SK-N-SH (cell line): ENCODE data around the gene FGGY. TPM values are rescaled to one million over a fixed set of nuclear protein-coding genes. Genes with fewer than 3 reads are reported as not detected.

ENCODE experiments used
- CTCF ChIA-PET: fragments of 300-600, 350-600 bp; formaldehyde crosslinking; extraction: SDS; loops from one replicate; lab custom pipeline; 2021; lab: Yijun Ruan, JAX
- POLR2A ChIA-PET: fragments of 350-600 bp; sonication (Branson Sonifier 250); formaldehyde crosslinking; extraction: SDS; loops from one replicate; lab custom pipeline; 2020; ENCODE audit warnings: antibody characterized with exemption, inconsistent platforms; lab: Yijun Ruan, JAX
- DNase-seq: peaks from one replicate; pipeline ENCODE4 v3.0.0; 2012
- H2AFZ ChIP-seq: fragments of 200-600 bp; sonication (generic); 2 replicates; pipeline ENCODE4 v1.8.1; 2016; ENCODE audit warnings: antibody characterized with exemption, mild to moderate bottlenecking, low read depth
- H3F3A ChIP-seq: fragments of 200-600 bp; sonication (generic); replicated peaks from 2 replicates; pipeline ENCODE3; 2016; ENCODE audit warnings: antibody characterized with exemption, mild to moderate bottlenecking; ENCODE audit not compliant: insufficient read depth
- H3K27ac ChIP-seq, 2 experiments: fragments of 200-500 bp in 1 of 2; fragments of 200-600 bp in 1 of 2; sonication (Bioruptor generic) in 1 of 2; sonication (generic), shearing (Covaris generic) in 1 of 2; 2 replicates each; pipeline versions ENCODE4 v1.5.1 to v1.6.1; 2014 to 2016; ENCODE audit warnings: low read depth in 2 of 2, inconsistent platforms in 1 of 2, low read length in 1 of 2, mild to moderate bottlenecking in 1 of 2, mixed read lengths in 1 of 2
- H3K27me3 ChIP-seq: fragments of 200-600 bp; sonication (generic), shearing (Covaris generic); 2 replicates; pipeline ENCODE4 v1.6.1; 2016; ENCODE audit warnings: mixed run types; ENCODE audit not compliant: insufficient read depth
- H3K36me3 ChIP-seq, 2 experiments: fragments of 200-500 bp in 1 of 2; fragments of 200-600 bp in 1 of 2; sonication (Bioruptor generic) in 1 of 2; sonication (generic) in 1 of 2; replicated peaks in 1 of 2; 2 replicates each; pipeline versions ENCODE3 to v1.5.1; 2014 to 2016; ENCODE audit warnings: low read length in 1 of 2, mild to moderate bottlenecking in 1 of 2; ENCODE audit not compliant: insufficient read depth in 2 of 2, control insufficient read depth in 1 of 2
- H3K4me1 ChIP-seq, 2 experiments: fragments of 200-500 bp in 1 of 2; fragments of 200-600 bp in 1 of 2; sonication (Bioruptor generic) in 1 of 2; sonication (generic), shearing (Covaris generic) in 1 of 2; 2 replicates each; pipeline versions ENCODE4 v1.5.1 to v1.6.1; 2014 to 2016; ENCODE audit warnings: low read depth in 1 of 2, low read length in 1 of 2, mixed run types in 1 of 2; ENCODE audit not compliant: insufficient read depth in 2 of 2, control insufficient read depth in 1 of 2
- H3K4me2 ChIP-seq: fragments of 200-600 bp; sonication (generic), shearing (Covaris generic); 2 replicates; pipeline ENCODE4 v1.6.1; 2017; ENCODE audit warnings: mixed run types
- H3K4me3 ChIP-seq, 2 experiments: fragments of 200-500 bp in 1 of 2; fragments of 200-600 bp in 1 of 2; sonication (Bioruptor generic) in 1 of 2; sonication (generic), shearing (Covaris generic) in 1 of 2; 2 replicates each; pipeline versions ENCODE4 v1.5.1 to v1.8.1; 2014 to 2016; ENCODE audit warnings: low read depth in 2 of 2, inconsistent platforms in 1 of 2, low read length in 1 of 2, mild to moderate bottlenecking in 1 of 2, mixed read lengths in 1 of 2, moderate library complexity in 1 of 2
- H3K79me2 ChIP-seq: fragments of 200-600 bp; sonication (generic); 2 replicates; pipeline ENCODE4 v1.8.1; 2017; ENCODE audit warnings: mild to moderate bottlenecking; ENCODE audit not compliant: insufficient read depth
- H3K9ac ChIP-seq: fragments of 200-600 bp; sonication (generic); 2 replicates; pipeline ENCODE4 v1.6.1; 2017; ENCODE audit warnings: mixed run types
- H3K9me2 ChIP-seq: fragments of 200-600 bp; sonication (generic); 2 replicates; pipeline ENCODE4 v1.6.1; 2017; ENCODE audit warnings: mixed run types
- H3K9me3 ChIP-seq: fragments of 200-600 bp; sonication (generic); 2 replicates; pipeline ENCODE4 v1.6.1; 2017; ENCODE audit warnings: mixed run types, mild to moderate bottlenecking, moderate library complexity
- H4K20me1 ChIP-seq: fragments of 200-600 bp; sonication (generic); 2 replicates; pipeline ENCODE4 v1.6.1; 2017; ENCODE audit warnings: mild to moderate bottlenecking, mixed run types; ENCODE audit not compliant: insufficient read depth
- CHD2 ChIP-seq: fragments of 150-350 bp; IDR thresholded peaks from 2 replicates; pipeline ENCODE4 v1.6.1; 2018; ENCODE audit warnings: low read length; ENCODE audit not compliant: partially characterized antibody
- ELF1 ChIP-seq: IDR thresholded peaks from 2 replicates; pipeline ENCODE4 v1.4.0; 2012
- EP300 ChIP-seq, 2 experiments: IDR thresholded peaks; 2 replicates each; pipeline versions ENCODE4 v1.4.0 to v1.6.1; 2012; ENCODE audit warnings: borderline replicate concordance in 1 of 2, low read depth in 1 of 2, low read length in 1 of 2
- EZH2phosphoT487 ChIP-seq: fragments of 200-600 bp; sonication (generic); IDR thresholded peaks from 2 replicates; pipeline ENCODE4 v1.6.1; 2017; ENCODE audit warnings: low read depth, mixed run types, mild to moderate bottlenecking, antibody characterized with exemption, moderate library complexity, borderline replicate concordance
- FOSL2 ChIP-seq: IDR thresholded peaks from 2 replicates; pipeline ENCODE4 v1.4.0; 2012; ENCODE audit warnings: low read depth, mild to moderate bottlenecking, moderate library complexity, borderline replicate concordance
- FOXJ3 ChIP-seq: sonication (generic); formaldehyde crosslinking; IDR thresholded peaks from 2 replicates; pipeline ENCODE4 v1.5.1; 2020; ENCODE audit warnings: mild to moderate bottlenecking, missing genetic modification reagents
- GATA2 ChIP-seq: sonication (generic); formaldehyde crosslinking; IDR thresholded peaks from 2 replicates; pipeline ENCODE4 v1.5.0; 2020; ENCODE audit warnings: mild to moderate bottlenecking, missing genetic modification reagents
- JUND ChIP-seq: IDR thresholded peaks from 2 replicates; pipeline ENCODE4 v1.4.0; 2012
- POLR2AphosphoS5 ChIP-seq: IDR thresholded peaks from 2 replicates; pipeline ENCODE4 v1.6.1; 2012; ENCODE audit warnings: low read depth, low read length
- RAD21 ChIP-seq: IDR thresholded peaks from 2 replicates; pipeline ENCODE4 v1.6.1; 2012; ENCODE audit warnings: mild to moderate bottlenecking, low read length
- REST ChIP-seq: IDR thresholded peaks from 2 replicates; pipeline ENCODE4 v1.6.1; 2012; ENCODE audit warnings: mild to moderate bottlenecking, low read depth, low read length, moderate library complexity
- RFX5 ChIP-seq: IDR thresholded peaks from 2 replicates; pipeline ENCODE4 v1.6.1; 2012; ENCODE audit warnings: mild to moderate bottlenecking, improper control_type of control experiment, low read length
- TAF1 ChIP-seq: IDR thresholded peaks from 2 replicates; pipeline ENCODE4 v1.6.1; 2012; ENCODE audit warnings: low read depth, mild to moderate bottlenecking, low read length, moderate library complexity, borderline replicate concordance
- TEAD4 ChIP-seq: IDR thresholded peaks from 2 replicates; pipeline ENCODE4 v1.4.0; 2012; ENCODE audit warnings: mild to moderate bottlenecking, borderline replicate concordance; ENCODE audit not compliant: insufficient read depth
- YY1 ChIP-seq: IDR thresholded peaks from 2 replicates; pipeline ENCODE4 v1.4.0; 2012; ENCODE audit warnings: low read depth, mild to moderate bottlenecking
- WGBS: methylation state at CpG from one replicate; pipeline ENCODE4 v1.1.6; 2017; ENCODE audit warnings: low lambda C conversion rate; 5-methylcytosine and 5-hydroxymethylcytosine counted together
- polyA plus RNA-seq, 3 experiments: library from polyadenylated mRNA; depleted of rRNA; stranded (reverse); fragments of >200 nt; gene quantifications; 2 replicates each; pipeline ENCODE4 v1.2.3, GENCODE V29; 2012
- TF ChIP-seq, protein P1 (sequence below): IDR thresholded peaks from 2 replicates; pipeline ENCODE4; 2012
- TF ChIP-seq, protein P2 (sequence below): IDR thresholded peaks from 2 replicates; pipeline ENCODE4 v1.4.0; 2012; ENCODE audit warnings: low read depth, borderline replicate concordance
- TF ChIP-seq, protein P3 (sequence below): fragments of 150-350 bp; IDR thresholded peaks from 2 replicates; pipeline ENCODE4 v1.6.1; 2017; ENCODE audit warnings: antibody characterized with exemption, low read length, low read depth, borderline replicate concordance
- TF ChIP-seq, protein P4 (sequence below): IDR thresholded peaks from 2 replicates; pipeline ENCODE4 v1.4.0; 2012; ENCODE audit warnings: low read depth, borderline replicate concordance
- TF ChIP-seq, protein P5 (sequence below): IDR thresholded peaks from 2 replicates; pipeline ENCODE4 v1.4.0; 2012; ENCODE audit warnings: low read depth

Gene FGGY
- polyA plus RNA-seq, 1 of the 3 experiments (the other 2 are of a cell fraction) = 10.3 TPM

- TF ChIP-seq TAF1 (no peak), GATA2 (no peak), FOSL2 (no peak), CHD2 (no peak), REST (no peak), YY1 (no peak), TEAD4 (no peak), JUND (no peak)
- TF ChIP-seq, protein P1, sequence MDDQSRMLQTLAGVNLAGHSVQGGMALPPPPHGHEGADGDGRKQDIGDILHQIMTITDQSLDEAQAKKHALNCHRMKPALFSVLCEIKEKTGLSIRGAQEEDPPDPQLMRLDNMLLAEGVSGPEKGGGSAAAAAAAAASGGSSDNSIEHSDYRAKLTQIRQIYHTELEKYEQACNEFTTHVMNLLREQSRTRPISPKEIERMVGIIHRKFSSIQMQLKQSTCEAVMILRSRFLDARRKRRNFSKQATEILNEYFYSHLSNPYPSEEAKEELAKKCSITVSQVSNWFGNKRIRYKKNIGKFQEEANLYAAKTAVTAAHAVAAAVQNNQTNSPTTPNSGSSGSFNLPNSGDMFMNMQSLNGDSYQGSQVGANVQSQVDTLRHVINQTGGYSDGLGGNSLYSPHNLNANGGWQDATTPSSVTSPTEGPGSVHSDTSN = no peak
- TF ChIP-seq, protein P2, sequence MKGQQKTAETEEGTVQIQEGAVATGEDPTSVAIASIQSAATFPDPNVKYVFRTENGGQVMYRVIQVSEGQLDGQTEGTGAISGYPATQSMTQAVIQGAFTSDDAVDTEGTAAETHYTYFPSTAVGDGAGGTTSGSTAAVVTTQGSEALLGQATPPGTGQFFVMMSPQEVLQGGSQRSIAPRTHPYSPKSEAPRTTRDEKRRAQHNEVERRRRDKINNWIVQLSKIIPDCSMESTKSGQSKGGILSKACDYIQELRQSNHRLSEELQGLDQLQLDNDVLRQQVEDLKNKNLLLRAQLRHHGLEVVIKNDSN = no peak
- H3K4me2 ChIP-seq = no peak overlapping the region
Observed at GRCh38 chr1:59364037-59364436, 67.1 kb downstream of the FGGY start.

DNA sequence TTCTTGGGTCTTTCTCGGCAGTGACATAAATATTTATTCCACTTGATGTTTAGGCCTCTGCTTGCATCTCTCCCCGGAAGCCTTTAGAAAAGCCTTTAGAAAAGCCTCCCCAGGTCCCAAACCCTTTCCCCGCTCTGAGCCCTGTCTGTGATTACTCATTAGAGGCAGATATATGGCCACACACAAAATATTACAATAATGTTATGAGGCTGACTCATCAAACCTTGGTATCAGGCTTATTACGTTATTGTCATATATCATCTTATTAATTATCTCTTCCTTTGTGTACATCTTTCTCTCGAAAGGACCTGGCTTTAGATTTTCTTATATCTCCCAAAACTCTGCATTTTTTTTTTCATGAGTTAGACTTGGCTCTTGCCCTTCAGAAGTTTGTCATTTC lies 69.5 kb downstream of the FGGY start:
- 51% methylated on average over 5 of the region's 5 CpGs for WGBS
- Histone ChIP-seq H3K36me3 (no peaks in the 10 kb centered on the region), H2AFZ (no peak overlapping the region), H4K20me1 (no peaks in the 10 kb centered on the region), H3K4me3 (no peak overlapping the region), H3K79me2 (no peaks in the 10 kb centered on the region), H3K27ac (peak overlapping the region in 1 of 2 experiments; percentile 61; a peak in 1 of 4 replicates), H3F3A (peaks cover 6% of the 10 kb centered on the region), H3K9me3 (no peaks in the 10 kb centered on the region), H3K9me2 (no peaks in the 10 kb centered on the region), H3K27me3 (no peaks in the 10 kb centered on the region), H3K4me2 (no peak overlapping the region), H3K9ac (no peak overlapping the region), H3K4me1 (peaks cover 2 to 22% of the 10 kb centered on the region in 2 experiments; a peak in 3 of 4 replicates)
- POLR2A ChIA-PET = no interaction called here
- CTCF ChIA-PET = no interaction called here
- no peak for DNase-seq
- TF ChIP-seq, protein P3, sequence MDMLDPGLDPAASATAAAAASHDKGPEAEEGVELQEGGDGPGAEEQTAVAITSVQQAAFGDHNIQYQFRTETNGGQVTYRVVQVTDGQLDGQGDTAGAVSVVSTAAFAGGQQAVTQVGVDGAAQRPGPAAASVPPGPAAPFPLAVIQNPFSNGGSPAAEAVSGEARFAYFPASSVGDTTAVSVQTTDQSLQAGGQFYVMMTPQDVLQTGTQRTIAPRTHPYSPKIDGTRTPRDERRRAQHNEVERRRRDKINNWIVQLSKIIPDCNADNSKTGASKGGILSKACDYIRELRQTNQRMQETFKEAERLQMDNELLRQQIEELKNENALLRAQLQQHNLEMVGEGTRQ = no peak
- TF ChIP-seq TAF1 (no peak), FOXJ3 (no peak), YY1 (no peak), RAD21 (no peak), ELF1 (no peak), RFX5 (no peak), EZH2phosphoT487 (no peak), EP300 (IDR thresholded peaks at IDR 0.05; ENCODE audit: borderline replicate concordance in 1 of 2, low read depth in 1 of 2, low read length in 1 of 2) (peak in 1 of 2 experiments; percentile 27; a peak in 1 of 4 replicates), POLR2AphosphoS5 (no peak)
- TF ChIP-seq, protein P4, sequence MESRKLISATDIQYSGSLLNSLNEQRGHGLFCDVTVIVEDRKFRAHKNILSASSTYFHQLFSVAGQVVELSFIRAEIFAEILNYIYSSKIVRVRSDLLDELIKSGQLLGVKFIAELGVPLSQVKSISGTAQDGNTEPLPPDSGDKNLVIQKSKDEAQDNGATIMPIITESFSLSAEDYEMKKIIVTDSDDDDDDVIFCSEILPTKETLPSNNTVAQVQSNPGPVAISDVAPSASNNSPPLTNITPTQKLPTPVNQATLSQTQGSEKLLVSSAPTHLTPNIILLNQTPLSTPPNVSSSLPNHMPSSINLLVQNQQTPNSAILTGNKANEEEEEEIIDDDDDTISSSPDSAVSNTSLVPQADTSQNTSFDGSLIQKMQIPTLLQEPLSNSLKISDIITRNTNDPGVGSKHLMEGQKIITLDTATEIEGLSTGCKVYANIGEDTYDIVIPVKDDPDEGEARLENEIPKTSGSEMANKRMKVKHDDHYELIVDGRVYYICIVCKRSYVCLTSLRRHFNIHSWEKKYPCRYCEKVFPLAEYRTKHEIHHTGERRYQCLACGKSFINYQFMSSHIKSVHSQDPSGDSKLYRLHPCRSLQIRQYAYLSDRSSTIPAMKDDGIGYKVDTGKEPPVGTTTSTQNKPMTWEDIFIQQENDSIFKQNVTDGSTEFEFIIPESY = no peak
- TF ChIP-seq, protein P5, sequence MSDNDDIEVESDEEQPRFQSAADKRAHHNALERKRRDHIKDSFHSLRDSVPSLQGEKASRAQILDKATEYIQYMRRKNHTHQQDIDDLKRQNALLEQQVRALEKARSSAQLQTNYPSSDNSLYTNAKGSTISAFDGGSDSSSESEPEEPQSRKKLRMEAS = no peak

More at GRCh38 chr1:59364037-59364436, 67.1 kb downstream of the FGGY start:
- H3K4me3 ChIP-seq = no peak overlapping the region
- no peak overlapping the region for H2AFZ ChIP-seq
- no peaks in the 10 kb centered on the region for H4K20me1 ChIP-seq
- no peaks in the 10 kb centered on the region for H3K27me3 ChIP-seq
- POLR2A ChIA-PET = no interaction called here
- H3F3A ChIP-seq = peaks cover 6% of the 10 kb centered on the region
- CTCF ChIA-PET = no interaction called here
- no peak overlapping the region for H3K27ac ChIP-seq
- H3K9me2 ChIP-seq = no peaks in the 10 kb centered on the region
- no peaks in the 10 kb centered on the region for H3K9me3 ChIP-seq
- WGBS = 93% methylated on average over 2 of the region's 2 CpGs
- H3K36me3 ChIP-seq = no peaks in the 10 kb centered on the region
- peaks cover 2 to 22% of the 10 kb centered on the region in 2 experiments; a peak in 3 of 4 replicates for H3K4me1 ChIP-seq
- H3K79me2 ChIP-seq = no peaks in the 10 kb centered on the region
- no peak overlapping the region for H3K9ac ChIP-seq
- DNase-seq = no peak
